ENCODE measurements around the gene TP53I11. TPM values are rescaled to one million over a fixed set of nuclear protein-coding genes. Genes with fewer than 3 reads are reported as not detected.
A peak's percentile ranks its signal among the peaks of the same experiment; 100 is the strongest.

TP53I11 gene
- total and polyA plus RNA-seq, 2 experiments from 2014 or later: 23.5 to 43.9 TPM

- DNase-seq (ENCODE audit: low spot score) (no peak), ATAC-seq (no peak)
- H3K36me3 Mint-ChIP-seq (ENCODE audit: low read depth): no peaks in the 10 kb centered on the region
- no peaks in the 10 kb centered on the region for H3K27me3 ChIP-seq (ENCODE audit: insufficient read depth)
- no peak overlapping the region for H3K27ac Mint-ChIP-seq
- peaks cover 55% of the 10 kb centered on the region for H3K4me1 ChIP-seq (ENCODE audit: insufficient read depth)
- H3K9me3 Mint-ChIP-seq: no peaks in the 10 kb centered on the region; the same call in 2 of the 3 replicates
- no peak overlapping the region for H3K4me3 Mint-ChIP-seq
- H3K4me2 ChIP-seq: peak overlapping the region; percentile 72; the same call in 1 of the 2 replicates
- H3K9me2 ChIP-seq (ENCODE audit: insufficient read depth): no peaks in the 10 kb centered on the region
- H3K27ac ChIP-seq (ENCODE audit: low read depth): 0 out of 2 replicates have a peak overlapping the region, but pooled peaks have one; percentile 50
- H3K4me3 ChIP-seq: no peak overlapping the region
- H3K36me3 ChIP-seq (ENCODE audit: insufficient read depth): no peaks in the 10 kb centered on the region
- TF ChIP-seq CREB1 (CRISPR knock-in tag; IDR thresholded peaks at IDR 0.05; ENCODE audit: low read depth): no peak
- no peak for TF ChIP-seq POLR2AphosphoS5 (IDR thresholded peaks at IDR 0.05; ENCODE audit: low read depth)
- no peak for TF ChIP-seq ZNF114 (CRISPR knock-in tag; IDR thresholded peaks at IDR 0.05)
- TF ChIP-seq STAT1 (IDR thresholded peaks at IDR 0.05; ENCODE audit: unreplicated experiment): no peak
- no peak for TF ChIP-seq EZH2phosphoT487 (IDR thresholded peaks at IDR 0.05; ENCODE audit: unreplicated experiment)
- TF ChIP-seq, protein P1, sequence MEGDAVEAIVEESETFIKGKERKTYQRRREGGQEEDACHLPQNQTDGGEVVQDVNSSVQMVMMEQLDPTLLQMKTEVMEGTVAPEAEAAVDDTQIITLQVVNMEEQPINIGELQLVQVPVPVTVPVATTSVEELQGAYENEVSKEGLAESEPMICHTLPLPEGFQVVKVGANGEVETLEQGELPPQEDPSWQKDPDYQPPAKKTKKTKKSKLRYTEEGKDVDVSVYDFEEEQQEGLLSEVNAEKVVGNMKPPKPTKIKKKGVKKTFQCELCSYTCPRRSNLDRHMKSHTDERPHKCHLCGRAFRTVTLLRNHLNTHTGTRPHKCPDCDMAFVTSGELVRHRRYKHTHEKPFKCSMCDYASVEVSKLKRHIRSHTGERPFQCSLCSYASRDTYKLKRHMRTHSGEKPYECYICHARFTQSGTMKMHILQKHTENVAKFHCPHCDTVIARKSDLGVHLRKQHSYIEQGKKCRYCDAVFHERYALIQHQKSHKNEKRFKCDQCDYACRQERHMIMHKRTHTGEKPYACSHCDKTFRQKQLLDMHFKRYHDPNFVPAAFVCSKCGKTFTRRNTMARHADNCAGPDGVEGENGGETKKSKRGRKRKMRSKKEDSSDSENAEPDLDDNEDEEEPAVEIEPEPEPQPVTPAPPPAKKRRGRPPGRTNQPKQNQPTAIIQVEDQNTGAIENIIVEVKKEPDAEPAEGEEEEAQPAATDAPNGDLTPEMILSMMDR (conservative IDR thresholded peaks at IDR 0.05; ENCODE audit: low read depth in 2 of 2): no peak
- TF ChIP-seq ZNF462 (CRISPR knock-in tag; IDR thresholded peaks at IDR 0.05): no peak
- TF ChIP-seq ZNF331 (CRISPR knock-in tag; IDR thresholded peaks at IDR 0.05; ENCODE audit: low read depth): no peak
- TF ChIP-seq ETS1 (IDR thresholded peaks at IDR 0.05): no peak
- TF ChIP-seq, protein P2, sequence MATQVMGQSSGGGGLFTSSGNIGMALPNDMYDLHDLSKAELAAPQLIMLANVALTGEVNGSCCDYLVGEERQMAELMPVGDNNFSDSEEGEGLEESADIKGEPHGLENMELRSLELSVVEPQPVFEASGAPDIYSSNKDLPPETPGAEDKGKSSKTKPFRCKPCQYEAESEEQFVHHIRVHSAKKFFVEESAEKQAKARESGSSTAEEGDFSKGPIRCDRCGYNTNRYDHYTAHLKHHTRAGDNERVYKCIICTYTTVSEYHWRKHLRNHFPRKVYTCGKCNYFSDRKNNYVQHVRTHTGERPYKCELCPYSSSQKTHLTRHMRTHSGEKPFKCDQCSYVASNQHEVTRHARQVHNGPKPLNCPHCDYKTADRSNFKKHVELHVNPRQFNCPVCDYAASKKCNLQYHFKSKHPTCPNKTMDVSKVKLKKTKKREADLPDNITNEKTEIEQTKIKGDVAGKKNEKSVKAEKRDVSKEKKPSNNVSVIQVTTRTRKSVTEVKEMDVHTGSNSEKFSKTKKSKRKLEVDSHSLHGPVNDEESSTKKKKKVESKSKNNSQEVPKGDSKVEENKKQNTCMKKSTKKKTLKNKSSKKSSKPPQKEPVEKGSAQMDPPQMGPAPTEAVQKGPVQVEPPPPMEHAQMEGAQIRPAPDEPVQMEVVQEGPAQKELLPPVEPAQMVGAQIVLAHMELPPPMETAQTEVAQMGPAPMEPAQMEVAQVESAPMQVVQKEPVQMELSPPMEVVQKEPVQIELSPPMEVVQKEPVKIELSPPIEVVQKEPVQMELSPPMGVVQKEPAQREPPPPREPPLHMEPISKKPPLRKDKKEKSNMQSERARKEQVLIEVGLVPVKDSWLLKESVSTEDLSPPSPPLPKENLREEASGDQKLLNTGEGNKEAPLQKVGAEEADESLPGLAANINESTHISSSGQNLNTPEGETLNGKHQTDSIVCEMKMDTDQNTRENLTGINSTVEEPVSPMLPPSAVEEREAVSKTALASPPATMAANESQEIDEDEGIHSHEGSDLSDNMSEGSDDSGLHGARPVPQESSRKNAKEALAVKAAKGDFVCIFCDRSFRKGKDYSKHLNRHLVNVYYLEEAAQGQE (IDR thresholded peaks at IDR 0.05; ENCODE audit: unreplicated experiment): no peak
- TF ChIP-seq NANOG (IDR thresholded peaks at IDR 0.05; ENCODE audit: borderline replicate concordance): no peak
- TF ChIP-seq JUNB (IDR thresholded peaks at IDR 0.05; ENCODE audit: unreplicated experiment): no peak
- no peak for TF ChIP-seq EZH2 (IDR thresholded peaks at IDR 0.05; ENCODE audit: low read depth, unreplicated experiment)
- H4K20me1 ChIP-seq (replicated peaks; ENCODE audit: insufficient read depth): no peaks in the 10 kb centered on the region
- no peaks in the 10 kb centered on the region for H3K79me2 ChIP-seq (replicated peaks; ENCODE audit: insufficient read depth)
- peaks cover 19% of the 10 kb centered on the region for H3K27me3 Mint-ChIP-seq (ENCODE audit: insufficient read depth, low read depth, poor library complexity)
- peaks cover 8% of the 10 kb centered on the region for H3F3A ChIP-seq (replicated peaks; ENCODE audit: low read depth)
- peaks cover 50% of the 10 kb centered on the region for H3K4me1 Mint-ChIP-seq
- H2AFZ ChIP-seq: peak overlapping the region; percentile 45; the same call in 1 of the 2 replicates
Measured at GRCh38 chr11:44963948-44964347, 13.3 kb upstream of the TP53I11 start.

Data from GM23338 (cell line).